PC-3 (cell line): ENCODE measurements around the gene CCDC38.

Experiments
- EZH2 ChIP-seq: fragments of 300-600 bp; sonication (generic); IDR thresholded peaks from one replicate; pipeline ENCODE4 v1.6.1; 2017; ENCODE audit warnings: antibody characterized with exemption, mild to moderate bottlenecking, low read length; ENCODE audit not compliant: unreplicated experiment
- EZH2phosphoT487 ChIP-seq: fragments of 300-600 bp; sonication (generic); IDR thresholded peaks from 2 replicates; pipeline ENCODE4 v1.6.1; 2018; ENCODE audit warnings: mild to moderate bottlenecking, antibody characterized with exemption, low read length, borderline replicate concordance
- TF ChIP-seq, protein P1 (sequence below): fragments of 300-600 bp; sonication (generic); conservative IDR thresholded peaks from 2 replicates; pipeline ENCODE4 v1.5.1; 2017; ENCODE audit warnings: antibody characterized with exemption, low read depth, mild to moderate bottlenecking, low read length

DNA sequence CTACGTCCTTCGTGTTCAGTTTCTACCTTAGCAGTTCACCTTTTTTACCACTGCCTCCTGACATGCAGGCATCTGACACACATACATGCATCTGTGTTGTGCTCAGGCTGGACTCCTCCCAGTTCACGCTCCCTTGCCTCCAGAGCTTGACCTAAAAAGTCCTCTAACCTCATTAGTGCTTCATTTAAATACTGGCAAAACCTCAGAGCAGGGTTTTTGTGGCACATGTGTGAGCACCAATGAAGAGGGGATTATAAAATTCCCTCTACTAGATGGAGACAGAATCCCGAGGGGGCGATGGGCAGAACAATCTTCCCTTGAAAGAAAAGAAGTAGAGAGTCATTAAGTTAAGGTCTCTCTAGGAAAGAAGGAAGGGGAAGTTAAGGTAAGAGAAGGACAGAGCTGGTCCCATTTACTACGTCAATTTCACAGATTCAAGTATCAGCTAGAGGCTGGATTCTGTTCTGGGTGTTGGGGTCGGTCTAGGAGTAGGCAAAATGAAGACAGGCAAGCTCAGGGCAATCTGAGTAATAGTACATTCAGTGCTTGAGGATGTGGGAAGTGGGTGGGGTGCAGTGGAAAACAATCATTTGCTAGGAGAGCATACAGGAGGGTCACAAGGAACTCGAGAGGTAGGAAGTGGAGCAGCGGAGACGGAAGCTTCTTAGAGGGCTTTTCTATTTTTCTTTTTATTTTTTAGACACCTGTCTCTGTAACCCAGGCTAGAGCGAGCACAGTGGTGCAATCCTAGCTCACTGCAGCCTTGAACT lies 46.3 kb upstream of the CCDC38 start:
- TF ChIP-seq, protein P1, sequence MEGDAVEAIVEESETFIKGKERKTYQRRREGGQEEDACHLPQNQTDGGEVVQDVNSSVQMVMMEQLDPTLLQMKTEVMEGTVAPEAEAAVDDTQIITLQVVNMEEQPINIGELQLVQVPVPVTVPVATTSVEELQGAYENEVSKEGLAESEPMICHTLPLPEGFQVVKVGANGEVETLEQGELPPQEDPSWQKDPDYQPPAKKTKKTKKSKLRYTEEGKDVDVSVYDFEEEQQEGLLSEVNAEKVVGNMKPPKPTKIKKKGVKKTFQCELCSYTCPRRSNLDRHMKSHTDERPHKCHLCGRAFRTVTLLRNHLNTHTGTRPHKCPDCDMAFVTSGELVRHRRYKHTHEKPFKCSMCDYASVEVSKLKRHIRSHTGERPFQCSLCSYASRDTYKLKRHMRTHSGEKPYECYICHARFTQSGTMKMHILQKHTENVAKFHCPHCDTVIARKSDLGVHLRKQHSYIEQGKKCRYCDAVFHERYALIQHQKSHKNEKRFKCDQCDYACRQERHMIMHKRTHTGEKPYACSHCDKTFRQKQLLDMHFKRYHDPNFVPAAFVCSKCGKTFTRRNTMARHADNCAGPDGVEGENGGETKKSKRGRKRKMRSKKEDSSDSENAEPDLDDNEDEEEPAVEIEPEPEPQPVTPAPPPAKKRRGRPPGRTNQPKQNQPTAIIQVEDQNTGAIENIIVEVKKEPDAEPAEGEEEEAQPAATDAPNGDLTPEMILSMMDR = no peak
- no peak for TF ChIP-seq EZH2
- no peak for TF ChIP-seq EZH2phosphoT487
